OCI-LY3 (cell line): ENCODE data around the gene TMEM129.

Source experiments
- EZH2phosphoT487 ChIP-seq: fragments of 200-600 bp; shearing (Covaris generic); IDR thresholded peaks from 2 replicates; pipeline ENCODE4 v1.6.1; 2018; ENCODE audit warnings: antibody characterized with exemption, mixed run types, low read depth
- TF ChIP-seq, protein P1 (sequence below): fragments of 200-600, 300-600 bp; sonication (generic); IDR thresholded peaks from 2 replicates; pipeline ENCODE4 v1.5.1; 2014; ENCODE audit warnings: antibody characterized with exemption, low read length, low read depth

DNA sequence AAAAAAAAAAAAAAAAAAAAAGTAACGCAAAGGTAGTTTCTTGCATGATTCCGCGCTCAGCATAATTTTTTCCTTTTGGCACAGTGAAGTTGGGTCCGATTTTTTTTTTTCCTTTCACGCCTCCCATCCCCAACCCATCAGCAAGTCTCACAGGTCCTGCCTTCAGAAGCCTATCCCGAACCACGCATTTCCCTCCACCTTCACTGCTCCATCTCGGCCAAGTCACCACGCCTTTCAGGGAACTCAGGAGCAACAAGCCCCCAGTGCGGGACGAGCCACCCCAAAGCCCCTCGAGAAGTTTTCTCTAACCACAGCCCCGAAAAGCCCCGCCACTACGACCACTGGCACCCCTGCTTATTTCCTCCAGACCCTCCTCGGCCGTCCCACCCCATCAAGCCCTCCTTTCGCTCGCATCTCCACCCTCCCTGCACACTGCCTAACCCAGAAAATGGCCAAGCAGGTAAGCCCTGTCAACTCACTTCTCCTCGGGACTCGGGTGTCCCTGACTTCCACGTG lies 10.0 kb downstream of the TMEM129 start:
- TF ChIP-seq, protein P1, sequence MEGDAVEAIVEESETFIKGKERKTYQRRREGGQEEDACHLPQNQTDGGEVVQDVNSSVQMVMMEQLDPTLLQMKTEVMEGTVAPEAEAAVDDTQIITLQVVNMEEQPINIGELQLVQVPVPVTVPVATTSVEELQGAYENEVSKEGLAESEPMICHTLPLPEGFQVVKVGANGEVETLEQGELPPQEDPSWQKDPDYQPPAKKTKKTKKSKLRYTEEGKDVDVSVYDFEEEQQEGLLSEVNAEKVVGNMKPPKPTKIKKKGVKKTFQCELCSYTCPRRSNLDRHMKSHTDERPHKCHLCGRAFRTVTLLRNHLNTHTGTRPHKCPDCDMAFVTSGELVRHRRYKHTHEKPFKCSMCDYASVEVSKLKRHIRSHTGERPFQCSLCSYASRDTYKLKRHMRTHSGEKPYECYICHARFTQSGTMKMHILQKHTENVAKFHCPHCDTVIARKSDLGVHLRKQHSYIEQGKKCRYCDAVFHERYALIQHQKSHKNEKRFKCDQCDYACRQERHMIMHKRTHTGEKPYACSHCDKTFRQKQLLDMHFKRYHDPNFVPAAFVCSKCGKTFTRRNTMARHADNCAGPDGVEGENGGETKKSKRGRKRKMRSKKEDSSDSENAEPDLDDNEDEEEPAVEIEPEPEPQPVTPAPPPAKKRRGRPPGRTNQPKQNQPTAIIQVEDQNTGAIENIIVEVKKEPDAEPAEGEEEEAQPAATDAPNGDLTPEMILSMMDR: no peak
- TF ChIP-seq EZH2phosphoT487: no peak
